C4-2B (cell line): ENCODE data around the gene STXBP5L.

Experiments used
- CTCF ChIP-seq: fragments of 450-650 bp; conservative IDR thresholded peaks from 2 replicates; pipeline ENCODE4 v1.5.1; 2017; ENCODE audit warnings: mild to moderate bottlenecking
- ZFX ChIP-seq: fragments of 450-650 bp; IDR thresholded peaks from 2 replicates; pipeline ENCODE4 v1.6.1; 2017

- TF ChIP-seq CTCF = no peak
- no peak for TF ChIP-seq ZFX
These were observed 75.3 kb downstream of the STXBP5L start for GRCh38 chr3:120983321-120983665.
